ENCODE measurements around the gene FOXC1. TPM values are rescaled to one million over a fixed set of nuclear protein-coding genes. Genes with fewer than 3 reads are reported as not detected.

Gene FOXC1
- total and polyA plus RNA-seq, 9 of the 15 experiments (the other 6 are each of a cell fraction or from before 2014, with no cell fraction given) = not detected

DNA sequence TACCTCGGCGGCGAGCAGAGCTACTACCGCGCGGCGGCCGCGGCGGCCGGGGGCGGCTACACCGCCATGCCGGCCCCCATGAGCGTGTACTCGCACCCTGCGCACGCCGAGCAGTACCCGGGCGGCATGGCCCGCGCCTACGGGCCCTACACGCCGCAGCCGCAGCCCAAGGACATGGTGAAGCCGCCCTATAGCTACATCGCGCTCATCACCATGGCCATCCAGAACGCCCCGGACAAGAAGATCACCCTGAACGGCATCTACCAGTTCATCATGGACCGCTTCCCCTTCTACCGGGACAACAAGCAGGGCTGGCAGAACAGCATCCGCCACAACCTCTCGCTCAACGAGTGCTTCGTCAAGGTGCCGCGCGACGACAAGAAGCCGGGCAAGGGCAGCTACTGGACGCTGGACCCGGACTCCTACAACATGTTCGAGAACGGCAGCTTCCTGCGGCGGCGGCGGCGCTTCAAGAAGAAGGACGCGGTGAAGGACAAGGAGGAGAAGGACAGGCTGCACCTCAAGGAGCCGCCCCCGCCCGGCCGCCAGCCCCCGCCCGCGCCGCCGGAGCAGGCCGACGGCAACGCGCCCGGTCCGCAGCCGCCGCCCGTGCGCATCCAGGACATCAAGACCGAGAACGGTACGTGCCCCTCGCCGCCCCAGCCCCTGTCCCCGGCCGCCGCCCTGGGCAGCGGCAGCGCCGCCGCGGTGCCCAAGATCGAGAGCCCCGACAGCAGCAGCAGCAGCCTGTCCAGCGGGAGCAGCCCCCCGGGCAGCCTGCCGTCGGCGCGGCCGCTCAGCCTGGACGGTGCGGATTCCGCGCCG is 994 bp downstream of the FOXC1 start:
- peaks cover 36 to 48% of the 10 kb centered on the region in 2 experiments for H3K27me3 ChIP-seq (ENCODE audit: control insufficient read depth in 2 of 2, insufficient read depth in 2 of 2, low read length in 2 of 2)
- no peaks in the 10 kb centered on the region for H3K9me3 ChIP-seq (replicated peaks; ENCODE audit: control insufficient read depth, insufficient read depth, low read depth, low read length)
- no peak overlapping the region for H3K9ac ChIP-seq (ENCODE audit: insufficient read depth in 1 of 2, low read depth in 2 of 2, low read length in 2 of 2)
- BruUV-seq (replicated peaks) = no TSS peak
- in situ Hi-C loops (cut with MboI) (no loop called here), intact Hi-C loops (cut with micrococcal nuclease) (no loop called here)
- no peaks in the 10 kb centered on the region for H3K36me3 ChIP-seq (ENCODE audit: control insufficient read depth, insufficient read depth, low read length)
- CTCF ChIA-PET (ENCODE audit: low intra/inter-chr PET ratio) = no interaction called here
- no peak overlapping the region for H3K4me2 ChIP-seq (ENCODE audit: insufficient read depth, low read length)
- H3K9me1 ChIP-seq (ENCODE audit: control insufficient read depth, insufficient read depth, low read length) = no peaks in the 10 kb centered on the region
- no peak overlapping the region for H3K27ac ChIP-seq (ENCODE audit: extremely low read depth, low read depth, low read length)
- TF ChIP-seq TOE1 (IDR thresholded peaks at IDR 0.05; ENCODE audit: borderline replicate concordance) (no peak), TOE1 (CRISPR knock-in tag; IDR thresholded peaks at IDR 0.05; ENCODE audit: borderline replicate concordance, low read depth) (no peak), ZNF764 (CRISPR knock-in tag; IDR thresholded peaks at IDR 0.05; ENCODE audit: low read depth) (no peak), ATF2 (CRISPR knock-in tag; IDR thresholded peaks at IDR 0.05) (no peak)
- WGBS (ENCODE audit: insufficient coverage, low coverage, missing lambda C conversion rate) = 77% methylated on average over 38 of the region's 101 CpGs
- DNase-seq (ENCODE audit: extremely low read depth in 1 of 4, low spot score in 3 of 4) = no peak
- peaks cover 0 to 26% of the 10 kb centered on the region in 2 experiments; a peak in 2 of 5 replicates for H3K4me1 ChIP-seq (replicated peaks in 1 of 2; ENCODE audit: control insufficient read depth in 2 of 2, insufficient read depth in 2 of 2, low read length in 2 of 2)
- H3K4me3 ChIP-seq = no peak overlapping the region
- H4K20me1 ChIP-seq (replicated peaks; ENCODE audit: control insufficient read depth, insufficient read depth, low read length) = peaks cover 1% of the 10 kb centered on the region; the same call in 1 of the 2 replicates
- no peak for FAIRE-seq
- POLR2A ChIA-PET = interaction anchor here (0.6 kb wide), 1 partner anchor 10 kb away, joined by 4 read pairs; no protein-coding TSS in a partner anchor
- no peak for ATAC-seq
- H3K79me2 ChIP-seq (ENCODE audit: control insufficient read depth, insufficient read depth, low read length) = no peaks in the 10 kb centered on the region
- H2AFZ ChIP-seq (ENCODE audit: low read depth, low read length) = no peak overlapping the region

All from K562 (cell line).